OCI-LY1 (cell line): ENCODE data around the gene RAB3GAP2.
A peak's percentile ranks its signal among the peaks of the same experiment; 100 is the strongest.
"Not testable (repeated sequence)": the region's sequence is repeated elsewhere in the genome, so short reads cannot be mapped to it uniquely, and the experiment has no call there.

Experiments used
- H2AFZ ChIP-seq: fragments of 200-600 bp; sonication (generic), shearing (Covaris generic); 2 replicates; pipeline ENCODE4 v1.6.0; 2014; ENCODE audit warnings: antibody characterized with exemption, mild to moderate bottlenecking, low read length
- H3F3A ChIP-seq: fragments of 200-600 bp; sonication (generic), shearing (Covaris generic); 2 replicates; pipeline ENCODE4 v1.6.0; 2014; ENCODE audit warnings: mild to moderate bottlenecking, antibody characterized with exemption, low read length, moderate library complexity; ENCODE audit not compliant: insufficient read depth
- H3K27ac ChIP-seq: fragments of 200-600 bp; sonication (generic); 2 replicates; pipeline ENCODE4 v1.5.1; 2014; ENCODE audit warnings: low read length, mixed run types, mild to moderate bottlenecking, low read depth; ENCODE audit not compliant: poor library complexity, severe bottlenecking
- H3K27me3 ChIP-seq: fragments of 200-600 bp; sonication (generic); 2 replicates; pipeline ENCODE4 v1.6.0; 2014; ENCODE audit warnings: antibody characterized with exemption, mild to moderate bottlenecking, low read length, moderate library complexity; ENCODE audit not compliant: insufficient read depth
- H3K36me3 ChIP-seq: fragments of 200-600 bp; sonication (generic); 2 replicates; pipeline ENCODE4 v1.6.1; 2014; ENCODE audit warnings: mild to moderate bottlenecking, antibody characterized with exemption, low read length, moderate library complexity, mixed read lengths; ENCODE audit not compliant: insufficient read depth
- H3K4me1 ChIP-seq: fragments of 200-600 bp; sonication (generic); 2 replicates; pipeline ENCODE4 v1.5.1; 2014; ENCODE audit warnings: mild to moderate bottlenecking, low read length, moderate library complexity; ENCODE audit not compliant: insufficient read depth, severe bottlenecking
- H3K4me2 ChIP-seq: fragments of 200-600 bp; sonication (generic), shearing (Covaris generic); 2 replicates; pipeline ENCODE4 v1.6.1; 2014; ENCODE audit warnings: low read length
- H3K4me3 ChIP-seq: fragments of 200-600 bp; sonication (generic); 2 replicates; pipeline ENCODE4 v1.5.1; 2014; ENCODE audit warnings: low read length, low read depth, mild to moderate bottlenecking, mixed read lengths; ENCODE audit not compliant: poor library complexity, severe bottlenecking
- H3K79me2 ChIP-seq: fragments of 200-600 bp; shearing (Covaris generic); 2 replicates; pipeline ENCODE4 v1.6.1; 2016; ENCODE audit warnings: mixed run types, low read length, mixed read lengths; ENCODE audit not compliant: insufficient read depth
- H3K9ac ChIP-seq: fragments of 200-600 bp; sonication (generic), shearing (Covaris generic); 2 replicates; pipeline ENCODE4 v1.6.1; 2014; ENCODE audit warnings: mild to moderate bottlenecking, low read length, mixed read lengths
- H3K9me2 ChIP-seq: fragments of 200-600 bp; sonication (generic), shearing (Covaris generic); 2 replicates; pipeline ENCODE4 v1.6.1; 2014; ENCODE audit warnings: low read depth, mild to moderate bottlenecking, low read length, mixed read lengths
- H3K9me3 ChIP-seq: fragments of 200-600 bp; shearing (Covaris generic); 2 replicates; pipeline ENCODE4 v1.6.1; 2014; ENCODE audit warnings: low read length, mixed read lengths
- H4K20me1 ChIP-seq: fragments of 200-600 bp; sonication (generic), shearing (Covaris generic); 2 replicates; pipeline ENCODE4 v1.6.0; 2016; ENCODE audit warnings: mild to moderate bottlenecking, low read length; ENCODE audit not compliant: insufficient read depth
- EZH2 ChIP-seq: fragments of 200-600 bp; sonication (generic), shearing (Covaris generic); IDR thresholded peaks from 2 replicates; pipeline ENCODE4 v1.8.0; 2017; ENCODE audit warnings: borderline replicate concordance, mixed run types, mild to moderate bottlenecking, antibody characterized with exemption, low read length, moderate library complexity, mixed read lengths
- TF ChIP-seq, protein P1 (sequence below): fragments of 200-600 bp; sonication (generic), shearing (Covaris generic); IDR thresholded peaks from 2 replicates; pipeline ENCODE4 v1.5.1; 2017; ENCODE audit warnings: mild to moderate bottlenecking, antibody characterized with exemption, low read length, moderate library complexity, mixed read lengths

Gene RAB3GAP2

DNA sequence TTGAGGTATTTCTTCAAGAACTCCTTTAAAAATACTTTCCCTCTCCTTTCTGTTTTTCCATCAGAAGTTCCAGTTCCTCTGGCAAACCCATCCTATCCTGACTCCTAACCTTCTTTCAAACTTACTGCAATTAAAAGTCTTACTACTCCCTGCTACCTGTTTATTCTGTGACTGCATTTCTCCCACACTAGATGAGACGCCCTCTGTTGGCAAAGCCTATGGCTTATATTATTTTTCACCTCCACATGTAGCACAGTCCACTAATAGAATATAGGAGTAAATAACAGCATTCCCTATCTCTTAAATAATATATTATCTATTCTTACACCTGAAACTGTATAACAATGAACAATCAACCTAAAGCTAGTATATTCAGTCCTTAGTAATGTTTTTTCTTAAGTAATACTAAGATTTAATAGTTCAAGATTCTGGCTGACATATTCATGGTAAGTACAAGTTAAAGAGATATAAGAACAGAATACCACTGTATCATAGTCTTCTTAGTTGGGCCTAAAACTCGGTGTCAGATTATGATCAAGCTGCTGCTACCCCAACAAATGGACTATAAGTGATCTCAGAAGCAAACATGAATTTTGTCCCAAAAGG lies 54.8 kb downstream of the RAB3GAP2 start:
- no peaks in the 10 kb centered on the region for H4K20me1 ChIP-seq
- no peaks in the 10 kb centered on the region for H3K9me2 ChIP-seq
- H3K4me1 ChIP-seq = peaks cover 38% of the 10 kb centered on the region
- no peaks in the 10 kb centered on the region for H3K9me3 ChIP-seq
- H3K9ac ChIP-seq = no peak overlapping the region
- no peak overlapping the region for H2AFZ ChIP-seq
- peaks cover 27% of the 10 kb centered on the region for H3K79me2 ChIP-seq
- no peak overlapping the region for H3K4me2 ChIP-seq
- H3K27me3 ChIP-seq = no peaks in the 10 kb centered on the region
- H3K27ac ChIP-seq = no peak overlapping the region
- peaks cover 27% of the 10 kb centered on the region for H3K36me3 ChIP-seq
- no peak overlapping the region for H3K4me3 ChIP-seq
- H3F3A ChIP-seq = no peaks in the 10 kb centered on the region
- TF ChIP-seq, protein P1, sequence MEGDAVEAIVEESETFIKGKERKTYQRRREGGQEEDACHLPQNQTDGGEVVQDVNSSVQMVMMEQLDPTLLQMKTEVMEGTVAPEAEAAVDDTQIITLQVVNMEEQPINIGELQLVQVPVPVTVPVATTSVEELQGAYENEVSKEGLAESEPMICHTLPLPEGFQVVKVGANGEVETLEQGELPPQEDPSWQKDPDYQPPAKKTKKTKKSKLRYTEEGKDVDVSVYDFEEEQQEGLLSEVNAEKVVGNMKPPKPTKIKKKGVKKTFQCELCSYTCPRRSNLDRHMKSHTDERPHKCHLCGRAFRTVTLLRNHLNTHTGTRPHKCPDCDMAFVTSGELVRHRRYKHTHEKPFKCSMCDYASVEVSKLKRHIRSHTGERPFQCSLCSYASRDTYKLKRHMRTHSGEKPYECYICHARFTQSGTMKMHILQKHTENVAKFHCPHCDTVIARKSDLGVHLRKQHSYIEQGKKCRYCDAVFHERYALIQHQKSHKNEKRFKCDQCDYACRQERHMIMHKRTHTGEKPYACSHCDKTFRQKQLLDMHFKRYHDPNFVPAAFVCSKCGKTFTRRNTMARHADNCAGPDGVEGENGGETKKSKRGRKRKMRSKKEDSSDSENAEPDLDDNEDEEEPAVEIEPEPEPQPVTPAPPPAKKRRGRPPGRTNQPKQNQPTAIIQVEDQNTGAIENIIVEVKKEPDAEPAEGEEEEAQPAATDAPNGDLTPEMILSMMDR = peak; percentile 62
- TF ChIP-seq EZH2 = no peak

DNA sequence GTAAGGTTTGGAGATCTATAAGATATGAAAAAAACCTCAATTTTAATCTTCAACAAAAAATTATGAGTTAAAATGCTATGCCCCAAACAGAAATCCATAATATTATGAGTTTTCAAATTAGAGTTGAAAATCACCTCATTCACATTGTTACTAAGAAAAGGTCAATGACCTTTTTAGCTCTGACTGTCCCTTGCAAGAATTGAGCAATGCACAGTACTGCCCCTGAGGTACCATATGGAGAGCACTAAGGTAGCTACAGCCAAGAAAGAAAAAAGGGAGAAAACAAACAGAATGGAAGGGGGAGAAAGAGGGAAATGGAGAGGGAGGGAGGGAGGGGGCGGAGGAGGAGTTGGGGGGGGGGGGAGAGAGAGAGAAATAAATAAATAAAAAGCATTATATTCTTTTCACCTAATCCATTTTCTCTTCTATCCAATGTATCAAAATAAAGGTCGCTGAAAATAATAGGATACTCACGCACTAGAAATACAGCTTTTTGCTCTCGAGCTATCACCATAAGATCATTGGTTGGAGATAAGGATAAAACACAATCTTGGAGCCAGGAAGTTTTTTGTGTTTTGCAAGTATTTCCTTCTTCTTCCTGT lies 58.8 kb downstream of the RAB3GAP2 start:
- Histone ChIP-seq H3K4me1 (no peaks in the 10 kb centered on the region), H4K20me1 (no peaks in the 10 kb centered on the region), H3K27ac (no peak overlapping the region), H3K9me2 (no peaks in the 10 kb centered on the region), H3K4me3 (no peak overlapping the region), H3K79me2 (peaks cover 27% of the 10 kb centered on the region), H3K27me3 (no peaks in the 10 kb centered on the region), H2AFZ (no peak overlapping the region), H3K9me3 (no peaks in the 10 kb centered on the region), H3K36me3 (peaks cover 42% of the 10 kb centered on the region), H3F3A (no peaks in the 10 kb centered on the region), H3K9ac (no peak overlapping the region), H3K4me2 (no peak overlapping the region)
- TF ChIP-seq EZH2 = no peak

DNA sequence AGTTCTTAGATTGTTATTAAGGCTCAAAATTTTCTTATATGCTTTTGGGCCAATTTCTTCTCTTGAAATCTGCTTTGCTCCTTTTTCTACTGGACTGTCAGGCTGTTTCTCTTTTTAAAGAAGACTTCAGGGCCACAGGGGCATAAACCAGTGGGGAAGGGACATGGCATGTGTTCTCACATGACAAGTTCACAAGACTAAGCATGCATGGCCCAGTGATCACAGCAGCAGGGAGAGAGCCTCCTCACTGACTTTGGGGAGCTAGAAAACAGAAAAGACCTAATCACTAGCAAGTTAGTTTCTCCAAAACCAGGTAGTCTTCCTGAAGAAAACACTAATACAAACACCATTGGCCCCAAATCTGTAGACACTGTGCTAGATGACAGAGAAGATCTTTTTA lies 64.8 kb downstream of the RAB3GAP2 start:
- Histone ChIP-seq H3K36me3 (peaks cover 75% of the 10 kb centered on the region), H3F3A (no peaks in the 10 kb centered on the region), H3K27ac (no peak overlapping the region), H3K27me3 (no peaks in the 10 kb centered on the region), H3K9me2 (no peaks in the 10 kb centered on the region), H2AFZ (no peak overlapping the region), H3K4me1 (no peaks in the 10 kb centered on the region), H3K4me3 (no peak overlapping the region), H3K9ac (no peak overlapping the region), H3K79me2 (no peaks in the 10 kb centered on the region), H4K20me1 (no peaks in the 10 kb centered on the region), H3K9me3 (no peaks in the 10 kb centered on the region), H3K4me2 (no peak overlapping the region)
- no peak for TF ChIP-seq EZH2
- TF ChIP-seq, protein P1 = no peak

DNA sequence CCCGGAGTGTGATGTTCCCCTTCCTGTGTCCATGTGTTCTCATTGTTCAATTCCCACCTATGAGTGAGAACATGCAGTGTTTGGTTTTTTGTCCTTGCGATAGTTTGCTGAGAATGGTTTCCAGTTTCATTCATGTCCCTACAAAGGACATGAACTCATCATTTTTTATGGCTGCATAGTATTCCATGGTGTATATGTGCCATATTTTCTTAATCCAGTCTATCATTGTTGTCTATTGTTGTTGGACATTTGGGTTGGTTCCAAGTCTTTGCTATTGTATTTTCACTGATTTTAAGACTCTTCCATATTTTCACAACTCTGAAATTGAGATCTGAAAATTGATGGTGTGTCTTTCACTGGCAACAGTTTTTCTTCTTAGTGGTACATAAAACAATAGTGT lies 67.5 kb downstream of the RAB3GAP2 start:
- H3K9ac ChIP-seq, H3K4me1 ChIP-seq, H2AFZ ChIP-seq, H3K79me2 ChIP-seq, H3F3A ChIP-seq, H3K4me3 ChIP-seq, H3K9me2 ChIP-seq, H3K27ac ChIP-seq, H3K4me2 ChIP-seq, H3K9me3 ChIP-seq, H4K20me1 ChIP-seq, H3K27me3 ChIP-seq: not testable (repeated sequence)
- peaks cover 78% of the 10 kb centered on the region for H3K36me3 ChIP-seq
